SK-N-SH (cell line): ENCODE measurements around the gene UBA3. TPM values are rescaled to one million over a fixed set of nuclear protein-coding genes. Genes with fewer than 3 reads are reported as not detected.

Source experiments
- CTCF ChIA-PET: fragments of 300-600, 350-600 bp; formaldehyde crosslinking; extraction: SDS; loops from one replicate; lab custom pipeline; 2021; lab: Yijun Ruan, JAX
- POLR2A ChIA-PET: fragments of 350-600 bp; sonication (Branson Sonifier 250); formaldehyde crosslinking; extraction: SDS; loops from one replicate; lab custom pipeline; 2020; ENCODE audit warnings: antibody characterized with exemption, inconsistent platforms; lab: Yijun Ruan, JAX
- DNase-seq: peaks from one replicate; pipeline ENCODE4 v3.0.0; 2012
- H2AFZ ChIP-seq: fragments of 200-600 bp; sonication (generic); 2 replicates; pipeline ENCODE4 v1.8.1; 2016; ENCODE audit warnings: antibody characterized with exemption, mild to moderate bottlenecking, low read depth
- H3F3A ChIP-seq: fragments of 200-600 bp; sonication (generic); replicated peaks from 2 replicates; pipeline ENCODE3; 2016; ENCODE audit warnings: antibody characterized with exemption, mild to moderate bottlenecking; ENCODE audit not compliant: insufficient read depth
- H3K27ac ChIP-seq, 2 experiments: fragments of 200-500 bp in 1 of 2; fragments of 200-600 bp in 1 of 2; sonication (Bioruptor generic) in 1 of 2; sonication (generic), shearing (Covaris generic) in 1 of 2; 2 replicates each; pipeline versions ENCODE4 v1.5.1 to v1.6.1; 2014 to 2016; ENCODE audit warnings: low read depth in 2 of 2, inconsistent platforms in 1 of 2, low read length in 1 of 2, mild to moderate bottlenecking in 1 of 2, mixed read lengths in 1 of 2
- H3K27me3 ChIP-seq: fragments of 200-600 bp; sonication (generic), shearing (Covaris generic); 2 replicates; pipeline ENCODE4 v1.6.1; 2016; ENCODE audit warnings: mixed run types; ENCODE audit not compliant: insufficient read depth
- H3K36me3 ChIP-seq, 2 experiments: fragments of 200-500 bp in 1 of 2; fragments of 200-600 bp in 1 of 2; sonication (Bioruptor generic) in 1 of 2; sonication (generic) in 1 of 2; replicated peaks in 1 of 2; 2 replicates each; pipeline versions ENCODE3 to v1.5.1; 2014 to 2016; ENCODE audit warnings: low read length in 1 of 2, mild to moderate bottlenecking in 1 of 2; ENCODE audit not compliant: insufficient read depth in 2 of 2, control insufficient read depth in 1 of 2
- H3K4me1 ChIP-seq, 2 experiments: fragments of 200-500 bp in 1 of 2; fragments of 200-600 bp in 1 of 2; sonication (Bioruptor generic) in 1 of 2; sonication (generic), shearing (Covaris generic) in 1 of 2; 2 replicates each; pipeline versions ENCODE4 v1.5.1 to v1.6.1; 2014 to 2016; ENCODE audit warnings: low read depth in 1 of 2, low read length in 1 of 2, mixed run types in 1 of 2; ENCODE audit not compliant: insufficient read depth in 2 of 2, control insufficient read depth in 1 of 2
- H3K4me2 ChIP-seq: fragments of 200-600 bp; sonication (generic), shearing (Covaris generic); 2 replicates; pipeline ENCODE4 v1.6.1; 2017; ENCODE audit warnings: mixed run types
- H3K4me3 ChIP-seq, 2 experiments: fragments of 200-500 bp in 1 of 2; fragments of 200-600 bp in 1 of 2; sonication (Bioruptor generic) in 1 of 2; sonication (generic), shearing (Covaris generic) in 1 of 2; 2 replicates each; pipeline versions ENCODE4 v1.5.1 to v1.8.1; 2014 to 2016; ENCODE audit warnings: low read depth in 2 of 2, inconsistent platforms in 1 of 2, low read length in 1 of 2, mild to moderate bottlenecking in 1 of 2, mixed read lengths in 1 of 2, moderate library complexity in 1 of 2
- H3K79me2 ChIP-seq: fragments of 200-600 bp; sonication (generic); 2 replicates; pipeline ENCODE4 v1.8.1; 2017; ENCODE audit warnings: mild to moderate bottlenecking; ENCODE audit not compliant: insufficient read depth
- H3K9ac ChIP-seq: fragments of 200-600 bp; sonication (generic); 2 replicates; pipeline ENCODE4 v1.6.1; 2017; ENCODE audit warnings: mixed run types
- H3K9me2 ChIP-seq: fragments of 200-600 bp; sonication (generic); 2 replicates; pipeline ENCODE4 v1.6.1; 2017; ENCODE audit warnings: mixed run types
- H3K9me3 ChIP-seq: fragments of 200-600 bp; sonication (generic); 2 replicates; pipeline ENCODE4 v1.6.1; 2017; ENCODE audit warnings: mixed run types, mild to moderate bottlenecking, moderate library complexity
- H4K20me1 ChIP-seq: fragments of 200-600 bp; sonication (generic); 2 replicates; pipeline ENCODE4 v1.6.1; 2017; ENCODE audit warnings: mild to moderate bottlenecking, mixed run types; ENCODE audit not compliant: insufficient read depth
- ELF1 ChIP-seq: IDR thresholded peaks from 2 replicates; pipeline ENCODE4 v1.4.0; 2012
- EZH2phosphoT487 ChIP-seq: fragments of 200-600 bp; sonication (generic); IDR thresholded peaks from 2 replicates; pipeline ENCODE4 v1.6.1; 2017; ENCODE audit warnings: low read depth, mixed run types, mild to moderate bottlenecking, antibody characterized with exemption, moderate library complexity, borderline replicate concordance
- FOSL2 ChIP-seq: IDR thresholded peaks from 2 replicates; pipeline ENCODE4 v1.4.0; 2012; ENCODE audit warnings: low read depth, mild to moderate bottlenecking, moderate library complexity, borderline replicate concordance
- FOXJ3 ChIP-seq: sonication (generic); formaldehyde crosslinking; IDR thresholded peaks from 2 replicates; pipeline ENCODE4 v1.5.1; 2020; ENCODE audit warnings: mild to moderate bottlenecking, missing genetic modification reagents
- FOXM1 ChIP-seq: IDR thresholded peaks from 2 replicates; pipeline ENCODE4 v1.4.0; 2012; ENCODE audit warnings: low read depth, mild to moderate bottlenecking
- MEF2A ChIP-seq: IDR thresholded peaks from 2 replicates; pipeline ENCODE4 v1.4.0; 2012; ENCODE audit warnings: low read depth, borderline replicate concordance
- NFIC ChIP-seq: IDR thresholded peaks from 2 replicates; pipeline ENCODE4 v1.4.0; 2012; ENCODE audit warnings: borderline replicate concordance
- NRF1 ChIP-seq: IDR thresholded peaks from 2 replicates; pipeline ENCODE4 v1.6.1; 2012; ENCODE audit warnings: low read depth, mild to moderate bottlenecking, low read length
- RAD21 ChIP-seq: IDR thresholded peaks from 2 replicates; pipeline ENCODE4 v1.6.1; 2012; ENCODE audit warnings: mild to moderate bottlenecking, low read length
- RFX5 ChIP-seq: IDR thresholded peaks from 2 replicates; pipeline ENCODE4 v1.6.1; 2012; ENCODE audit warnings: mild to moderate bottlenecking, improper control_type of control experiment, low read length
- RXRA ChIP-seq: IDR thresholded peaks from 2 replicates; pipeline ENCODE4 v1.4.0; 2012; ENCODE audit warnings: low read depth, mild to moderate bottlenecking, borderline replicate concordance
- SIN3A ChIP-seq: IDR thresholded peaks from 2 replicates; pipeline ENCODE4 v1.6.1; 2012; ENCODE audit warnings: low read depth, mild to moderate bottlenecking, low read length, moderate library complexity, borderline replicate concordance
- TAF1 ChIP-seq: IDR thresholded peaks from 2 replicates; pipeline ENCODE4 v1.6.1; 2012; ENCODE audit warnings: low read depth, mild to moderate bottlenecking, low read length, moderate library complexity, borderline replicate concordance
- TEAD4 ChIP-seq: IDR thresholded peaks from 2 replicates; pipeline ENCODE4 v1.4.0; 2012; ENCODE audit warnings: mild to moderate bottlenecking, borderline replicate concordance; ENCODE audit not compliant: insufficient read depth
- WGBS: methylation state at CpG from one replicate; pipeline ENCODE4 v1.1.6; 2017; ENCODE audit warnings: low lambda C conversion rate; 5-methylcytosine and 5-hydroxymethylcytosine counted together
- polyA plus RNA-seq, 3 experiments: library from polyadenylated mRNA; depleted of rRNA; stranded (reverse); fragments of >200 nt; gene quantifications; 2 replicates each; pipeline ENCODE4 v1.2.3, GENCODE V29; 2012
- TF ChIP-seq, protein P1 (sequence below): IDR thresholded peaks from 2 replicates; pipeline ENCODE4 v1.4.0; 2012; ENCODE audit warnings: low read depth, borderline replicate concordance
- TF ChIP-seq, protein P2 (sequence below): IDR thresholded peaks from 2 replicates; pipeline ENCODE4 v1.6.1; 2012; ENCODE audit warnings: mild to moderate bottlenecking, low read depth, low read length, moderate library complexity
- TF ChIP-seq, protein P3 (sequence below): IDR thresholded peaks from 2 replicates; pipeline ENCODE4; 2012

Gene UBA3
- polyA plus RNA-seq, 1 of the 3 experiments (the other 2 are of a cell fraction): 43.0 TPM

DNA sequence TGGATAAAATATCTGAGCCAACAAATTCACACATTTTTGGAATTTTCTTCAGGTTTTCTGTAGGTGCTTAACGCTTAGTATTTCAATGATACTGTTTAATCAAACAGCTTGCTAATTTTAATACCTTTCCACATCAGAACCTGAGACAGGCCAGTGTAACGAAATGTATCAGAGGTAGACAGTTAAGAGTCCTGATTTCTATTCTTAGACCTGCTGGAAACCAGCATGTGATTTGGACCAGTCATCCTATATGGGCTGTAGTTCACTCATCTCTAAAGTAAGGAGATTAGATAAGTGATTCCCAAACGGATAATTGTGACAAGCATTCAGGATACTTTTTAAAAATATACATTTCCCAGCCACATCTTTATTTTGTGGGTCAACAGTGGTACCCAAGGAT is 23.0 kb upstream of the UBA3 start:
- DNase-seq: no peak
- Histone ChIP-seq H3F3A (peaks cover 13% of the 10 kb centered on the region), H3K9me3 (no peaks in the 10 kb centered on the region), H3K9ac (no peak overlapping the region), H3K27ac (no peak overlapping the region), H4K20me1 (peaks cover 11% of the 10 kb centered on the region; the same call in 1 of the 2 replicates), H3K9me2 (no peaks in the 10 kb centered on the region), H3K4me3 (no peak overlapping the region), H2AFZ (no peak overlapping the region), H3K36me3 (peaks cover 24 to 55% of the 10 kb centered on the region in 2 experiments), H3K4me1 (no peaks in the 10 kb centered on the region), H3K79me2 (peaks cover 33% of the 10 kb centered on the region), H3K4me2 (no peak overlapping the region), H3K27me3 (no peaks in the 10 kb centered on the region)
- 87% methylated on average over 3 of the region's 3 CpGs for WGBS
- POLR2A ChIA-PET: no interaction called here
- TF ChIP-seq, protein P1, sequence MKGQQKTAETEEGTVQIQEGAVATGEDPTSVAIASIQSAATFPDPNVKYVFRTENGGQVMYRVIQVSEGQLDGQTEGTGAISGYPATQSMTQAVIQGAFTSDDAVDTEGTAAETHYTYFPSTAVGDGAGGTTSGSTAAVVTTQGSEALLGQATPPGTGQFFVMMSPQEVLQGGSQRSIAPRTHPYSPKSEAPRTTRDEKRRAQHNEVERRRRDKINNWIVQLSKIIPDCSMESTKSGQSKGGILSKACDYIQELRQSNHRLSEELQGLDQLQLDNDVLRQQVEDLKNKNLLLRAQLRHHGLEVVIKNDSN: no peak
- TF ChIP-seq MEF2A (no peak), FOXM1 (no peak)
- TF ChIP-seq, protein P2, sequence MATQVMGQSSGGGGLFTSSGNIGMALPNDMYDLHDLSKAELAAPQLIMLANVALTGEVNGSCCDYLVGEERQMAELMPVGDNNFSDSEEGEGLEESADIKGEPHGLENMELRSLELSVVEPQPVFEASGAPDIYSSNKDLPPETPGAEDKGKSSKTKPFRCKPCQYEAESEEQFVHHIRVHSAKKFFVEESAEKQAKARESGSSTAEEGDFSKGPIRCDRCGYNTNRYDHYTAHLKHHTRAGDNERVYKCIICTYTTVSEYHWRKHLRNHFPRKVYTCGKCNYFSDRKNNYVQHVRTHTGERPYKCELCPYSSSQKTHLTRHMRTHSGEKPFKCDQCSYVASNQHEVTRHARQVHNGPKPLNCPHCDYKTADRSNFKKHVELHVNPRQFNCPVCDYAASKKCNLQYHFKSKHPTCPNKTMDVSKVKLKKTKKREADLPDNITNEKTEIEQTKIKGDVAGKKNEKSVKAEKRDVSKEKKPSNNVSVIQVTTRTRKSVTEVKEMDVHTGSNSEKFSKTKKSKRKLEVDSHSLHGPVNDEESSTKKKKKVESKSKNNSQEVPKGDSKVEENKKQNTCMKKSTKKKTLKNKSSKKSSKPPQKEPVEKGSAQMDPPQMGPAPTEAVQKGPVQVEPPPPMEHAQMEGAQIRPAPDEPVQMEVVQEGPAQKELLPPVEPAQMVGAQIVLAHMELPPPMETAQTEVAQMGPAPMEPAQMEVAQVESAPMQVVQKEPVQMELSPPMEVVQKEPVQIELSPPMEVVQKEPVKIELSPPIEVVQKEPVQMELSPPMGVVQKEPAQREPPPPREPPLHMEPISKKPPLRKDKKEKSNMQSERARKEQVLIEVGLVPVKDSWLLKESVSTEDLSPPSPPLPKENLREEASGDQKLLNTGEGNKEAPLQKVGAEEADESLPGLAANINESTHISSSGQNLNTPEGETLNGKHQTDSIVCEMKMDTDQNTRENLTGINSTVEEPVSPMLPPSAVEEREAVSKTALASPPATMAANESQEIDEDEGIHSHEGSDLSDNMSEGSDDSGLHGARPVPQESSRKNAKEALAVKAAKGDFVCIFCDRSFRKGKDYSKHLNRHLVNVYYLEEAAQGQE: no peak
- CTCF ChIA-PET: interaction anchor here (0.7 to 1.7 kb wide), 2 partner anchors 11 to 18 kb away, joined by 3 to 5 read pairs; no protein-coding TSS in a partner anchor

DNA sequence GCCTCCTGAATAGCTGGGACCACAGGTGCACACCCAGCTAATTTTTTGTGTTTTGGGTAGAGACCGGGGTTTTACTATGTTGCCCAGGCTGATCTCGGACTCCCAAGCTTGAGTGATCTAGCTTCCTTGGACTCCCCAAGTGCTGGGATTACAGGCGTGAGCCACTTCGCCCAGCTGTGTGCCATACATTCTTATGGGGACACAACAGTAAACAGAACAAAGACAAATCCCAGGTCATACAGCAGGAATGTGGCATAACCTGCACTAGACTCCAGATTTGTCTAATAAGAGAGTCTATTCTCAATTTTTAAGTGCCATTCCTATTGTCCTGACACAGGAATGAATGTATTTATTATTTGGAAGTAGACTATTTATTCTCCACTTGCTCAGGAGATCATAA is 22.2 kb upstream of the UBA3 start:
- H2AFZ ChIP-seq: no peak overlapping the region
- no peak for TF ChIP-seq TAF1
- TF ChIP-seq, all 33 proteins: peak for 0
- Histone ChIP-seq H3K4me1 (no peaks in the 10 kb centered on the region), H3K9ac (no peak overlapping the region), H4K20me1 (peaks cover 14% of the 10 kb centered on the region; the same call in 1 of the 2 replicates), H3K4me3 (no peak overlapping the region), H3K36me3 (peaks cover 24 to 52% of the 10 kb centered on the region in 2 experiments), H3K9me2 (no peaks in the 10 kb centered on the region), H3K27ac (no peak overlapping the region), H3K9me3 (no peaks in the 10 kb centered on the region), H3K79me2 (peaks cover 38% of the 10 kb centered on the region), H3K27me3 (no peaks in the 10 kb centered on the region), H3F3A (peaks cover 13% of the 10 kb centered on the region), H3K4me2 (no peak overlapping the region)
- ChIA-PET CTCF (interaction anchor here (1.7 to 1.8 kb wide), 2 partner anchors 11 to 18 kb away, joined by 5 to 6 read pairs; no protein-coding TSS in a partner anchor), POLR2A (no interaction called here)
- WGBS: 92% methylated on average over 4 of the region's 4 CpGs
- DNase-seq: no peak

DNA sequence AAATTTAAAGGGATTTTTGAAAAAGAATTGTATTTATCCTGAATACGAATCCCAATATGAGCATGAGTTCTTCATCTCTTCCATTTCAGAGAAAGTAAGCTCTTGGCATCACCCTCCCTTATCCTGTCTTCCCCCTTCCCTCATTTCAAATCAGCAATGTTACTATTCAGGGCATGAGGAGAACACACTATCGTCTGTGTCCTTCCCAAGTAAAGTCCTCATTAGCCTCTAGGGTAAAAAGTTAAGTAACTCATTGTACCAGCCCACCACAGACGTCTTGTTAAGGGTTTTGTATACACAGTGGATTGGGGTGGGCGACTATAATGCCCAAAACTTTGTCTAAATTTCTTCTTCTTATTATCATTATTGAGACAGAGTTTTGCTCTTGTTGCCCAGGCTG is 19.4 kb upstream of the UBA3 start:
- no peaks in the 10 kb centered on the region for H3K27me3 ChIP-seq
- H4K20me1 ChIP-seq: peaks cover 30% of the 10 kb centered on the region
- peaks cover 65% of the 10 kb centered on the region for H3K79me2 ChIP-seq
- no peaks in the 10 kb centered on the region for H3K9me2 ChIP-seq
- H3K9me3 ChIP-seq: no peaks in the 10 kb centered on the region
- peaks cover 18 to 50% of the 10 kb centered on the region in 2 experiments for H3K36me3 ChIP-seq
- no peak overlapping the region for H3K27ac ChIP-seq
- no peak overlapping the region for H3K9ac ChIP-seq
- ChIA-PET CTCF (interaction anchor here (0.6 to 2.0 kb wide), 3 partner anchors 21 to 64 kb away, joined by 3 to 8 read pairs (median 3); no protein-coding TSS in a partner anchor), POLR2A (no interaction called here)
- 97% methylated on average over 4 of the region's 4 CpGs for WGBS
- no peak overlapping the region for H3K4me3 ChIP-seq
- peaks cover 13% of the 10 kb centered on the region for H3F3A ChIP-seq
- H3K4me1 ChIP-seq: peaks cover 0 to 4% of the 10 kb centered on the region in 2 experiments; a peak in 1 of 4 replicates
- no peak overlapping the region for H3K4me2 ChIP-seq
- no peak for DNase-seq
- H2AFZ ChIP-seq: no peak overlapping the region
- no peak for TF ChIP-seq NFIC
- TF ChIP-seq MEF2A: no peak
- TF ChIP-seq EZH2phosphoT487: no peak
- no peak for TF ChIP-seq ELF1
- TF ChIP-seq, protein P3, sequence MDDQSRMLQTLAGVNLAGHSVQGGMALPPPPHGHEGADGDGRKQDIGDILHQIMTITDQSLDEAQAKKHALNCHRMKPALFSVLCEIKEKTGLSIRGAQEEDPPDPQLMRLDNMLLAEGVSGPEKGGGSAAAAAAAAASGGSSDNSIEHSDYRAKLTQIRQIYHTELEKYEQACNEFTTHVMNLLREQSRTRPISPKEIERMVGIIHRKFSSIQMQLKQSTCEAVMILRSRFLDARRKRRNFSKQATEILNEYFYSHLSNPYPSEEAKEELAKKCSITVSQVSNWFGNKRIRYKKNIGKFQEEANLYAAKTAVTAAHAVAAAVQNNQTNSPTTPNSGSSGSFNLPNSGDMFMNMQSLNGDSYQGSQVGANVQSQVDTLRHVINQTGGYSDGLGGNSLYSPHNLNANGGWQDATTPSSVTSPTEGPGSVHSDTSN: no peak
- no peak for TF ChIP-seq RAD21
- TF ChIP-seq FOSL2: no peak
- no peak for TF ChIP-seq SIN3A
- no peak for TF ChIP-seq RFX5
- no peak for TF ChIP-seq NRF1
- no peak for TF ChIP-seq RXRA
- TF ChIP-seq TEAD4: no peak
- no peak for TF ChIP-seq FOXJ3 (CRISPR knock-in tag)
- TF ChIP-seq FOXM1: no peak
